Measurements from ENCODE around the gene PPP4R4.
"Not testable (repeated sequence)": the region's sequence is repeated elsewhere in the genome, so short reads cannot be mapped to it uniquely, and the experiment has no call there.

GRCh38 chr14:94156143-94156542, 18.0 kb upstream of the PPP4R4 start:
- not testable (repeated sequence) for TF ChIP-seq CTCF, POLR2A (IDR thresholded peaks at IDR 0.05)
